Kidney (tissue), 14 donors: ENCODE measurements around the gene STAP2. TPM values are rescaled to one million over a fixed set of nuclear protein-coding genes. Genes with fewer than 3 reads are reported as not detected.
A peak's percentile ranks its signal among the peaks of the same experiment; 100 is the strongest.

Experiments used
- DNase-seq, 5 donors: peaks; one replicate each; pipeline ENCODE4 v3.0.0-alpha.2; 2013 to 2020
- FAIRE-seq: peaks from 2 replicates; lab custom pipeline; 2012; peaks lifted over from hg19 to GRCh38; lab: Jason Lieb, UNC
- H3K27ac ChIP-seq, 2 donors: one replicate each; pipeline ENCODE4 v1.7.0; 2013; ENCODE audit warnings: low read depth in 2 of 2, low read length in 2 of 2, inconsistent platforms in 1 of 2
- H3K27me3 ChIP-seq: one replicate; pipeline ENCODE4 v1.7.1; 2013; ENCODE audit warnings: low read length, inconsistent platforms; ENCODE audit not compliant: control insufficient read depth, insufficient read depth
- H3K36me3 ChIP-seq, 3 donors: one replicate each; pipeline versions ENCODE4 v1.7.0 to v1.7.1; 2013; ENCODE audit warnings: low read length in 3 of 3, control low read depth in 1 of 3, inconsistent platforms in 1 of 3; ENCODE audit not compliant: insufficient read depth in 3 of 3, control insufficient read depth in 2 of 3
- H3K4me1 ChIP-seq, 3 donors: one replicate each; pipeline versions ENCODE4 v1.7.0 to v1.7.1; 2013; ENCODE audit warnings: low read length in 3 of 3, inconsistent platforms in 1 of 3, low read depth in 1 of 3; ENCODE audit not compliant: control insufficient read depth in 2 of 3, insufficient read depth in 2 of 3
- H3K4me3 ChIP-seq, 3 donors: one replicate each; pipeline versions ENCODE4 v1.7.0 to v1.8.1; 2013; ENCODE audit warnings: low read length in 3 of 3, control low read depth in 1 of 3, inconsistent platforms in 1 of 3
- H3K9ac ChIP-seq, 3 donors: one replicate each; pipeline versions ENCODE4 v1.7.0 to v1.7.1; 2013; ENCODE audit warnings: low read length in 3 of 3, control low read depth in 1 of 3, inconsistent platforms in 1 of 3
- H3K9me3 ChIP-seq, 3 donors: one replicate each; pipeline versions ENCODE4 v1.7.0 to v1.7.1; 2013; ENCODE audit warnings: low read length in 3 of 3, control low read depth in 1 of 3, inconsistent platforms in 1 of 3; ENCODE audit not compliant: control insufficient read depth in 2 of 3, insufficient read depth in 1 of 3
- intact Hi-C: fragments of 100-400 bp; cut with DNase I; formaldehyde crosslinking; loops from one replicate; pipeline ENCODE4 v1.11.1; 2022
- polyA plus RNA-seq: library from polyadenylated mRNA; stranded (reverse); fragments of 350-450 nt; fragmentation: Illumina TruSeq; extraction: RNeasy Lipid Tissue Mini Kit (QIAGEN cat#74804); gene quantifications from one replicate; pipeline ENCODE4 v1.2.3, GENCODE V29; 2014; ENCODE audit warnings: low read depth, low replicate concordance; ENCODE audit not compliant: insufficient read depth
- total RNA-seq: library from RNA; stranded (reverse); fragmentation: NEBNext Ultra II Directional; extraction: Animal tissue kit (Norgen Biotek cat#: 25700); gene quantifications from one replicate; pipeline ENCODE4 v1.2.1, GENCODE V29; 2021
- TF ChIP-seq, protein P1 (sequence below): IDR thresholded peaks from 3 replicates; pipeline ENCODE4 v1.5.1; 2012; ENCODE audit warnings: mild to moderate bottlenecking, moderate library complexity, borderline replicate concordance; ENCODE audit not compliant: insufficient read depth; ENCODE audit errors: extremely low read depth
- donor health status: control.
- donor health status: control.
- donor health status: control.
- donor health status: control.
- donor health status: control.
- donor health status: DM: yes; HTN: yes; CAD: no.
- donor health status: Normal renal cell carcinoma (clear cell type).

The STAP2 gene
- total and polyA plus RNA-seq, 2 donors from 2014 or later = 32.3 to 61.5 TPM

DNA sequence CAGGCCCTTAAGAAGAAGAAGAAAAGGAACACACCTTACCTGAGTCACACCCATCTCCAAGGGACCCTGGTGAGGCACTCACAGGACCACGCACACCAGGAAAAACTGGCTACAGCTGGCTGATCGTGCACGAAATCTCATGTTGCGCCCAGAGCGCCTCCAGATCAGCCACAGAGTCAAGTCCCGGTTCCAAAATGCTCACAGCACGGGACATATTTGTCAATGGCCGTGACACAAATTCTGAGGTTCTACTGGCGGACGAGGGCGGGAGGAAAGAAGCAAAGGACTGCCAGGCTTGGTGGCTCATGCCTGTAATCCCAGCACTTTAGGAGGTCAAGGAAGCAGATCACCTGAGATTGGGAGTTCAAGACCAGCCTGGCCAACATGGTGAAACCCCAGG, 40.3 kb upstream of the STAP2 start:
- Histone ChIP-seq H3K9me3 (no peaks in the 10 kb centered on the region), H3K36me3 (peaks cover 0 to 6% (median 2%) of the 10 kb centered on the region in 3 donors), H3K9ac (no peak overlapping the region), H3K27me3 (no peaks in the 10 kb centered on the region), H3K27ac (peak overlapping the region in 1 of 2 donors; percentile 54), H3K4me1 (peaks cover 0 to 56% (median 26%) of the 10 kb centered on the region in 3 donors), H3K4me3 (no peak overlapping the region)
- DNase-seq (no peak), FAIRE-seq (no peak)
- TF ChIP-seq, protein P1, sequence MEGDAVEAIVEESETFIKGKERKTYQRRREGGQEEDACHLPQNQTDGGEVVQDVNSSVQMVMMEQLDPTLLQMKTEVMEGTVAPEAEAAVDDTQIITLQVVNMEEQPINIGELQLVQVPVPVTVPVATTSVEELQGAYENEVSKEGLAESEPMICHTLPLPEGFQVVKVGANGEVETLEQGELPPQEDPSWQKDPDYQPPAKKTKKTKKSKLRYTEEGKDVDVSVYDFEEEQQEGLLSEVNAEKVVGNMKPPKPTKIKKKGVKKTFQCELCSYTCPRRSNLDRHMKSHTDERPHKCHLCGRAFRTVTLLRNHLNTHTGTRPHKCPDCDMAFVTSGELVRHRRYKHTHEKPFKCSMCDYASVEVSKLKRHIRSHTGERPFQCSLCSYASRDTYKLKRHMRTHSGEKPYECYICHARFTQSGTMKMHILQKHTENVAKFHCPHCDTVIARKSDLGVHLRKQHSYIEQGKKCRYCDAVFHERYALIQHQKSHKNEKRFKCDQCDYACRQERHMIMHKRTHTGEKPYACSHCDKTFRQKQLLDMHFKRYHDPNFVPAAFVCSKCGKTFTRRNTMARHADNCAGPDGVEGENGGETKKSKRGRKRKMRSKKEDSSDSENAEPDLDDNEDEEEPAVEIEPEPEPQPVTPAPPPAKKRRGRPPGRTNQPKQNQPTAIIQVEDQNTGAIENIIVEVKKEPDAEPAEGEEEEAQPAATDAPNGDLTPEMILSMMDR = no peak
- intact Hi-C loops = no loop called here

DNA sequence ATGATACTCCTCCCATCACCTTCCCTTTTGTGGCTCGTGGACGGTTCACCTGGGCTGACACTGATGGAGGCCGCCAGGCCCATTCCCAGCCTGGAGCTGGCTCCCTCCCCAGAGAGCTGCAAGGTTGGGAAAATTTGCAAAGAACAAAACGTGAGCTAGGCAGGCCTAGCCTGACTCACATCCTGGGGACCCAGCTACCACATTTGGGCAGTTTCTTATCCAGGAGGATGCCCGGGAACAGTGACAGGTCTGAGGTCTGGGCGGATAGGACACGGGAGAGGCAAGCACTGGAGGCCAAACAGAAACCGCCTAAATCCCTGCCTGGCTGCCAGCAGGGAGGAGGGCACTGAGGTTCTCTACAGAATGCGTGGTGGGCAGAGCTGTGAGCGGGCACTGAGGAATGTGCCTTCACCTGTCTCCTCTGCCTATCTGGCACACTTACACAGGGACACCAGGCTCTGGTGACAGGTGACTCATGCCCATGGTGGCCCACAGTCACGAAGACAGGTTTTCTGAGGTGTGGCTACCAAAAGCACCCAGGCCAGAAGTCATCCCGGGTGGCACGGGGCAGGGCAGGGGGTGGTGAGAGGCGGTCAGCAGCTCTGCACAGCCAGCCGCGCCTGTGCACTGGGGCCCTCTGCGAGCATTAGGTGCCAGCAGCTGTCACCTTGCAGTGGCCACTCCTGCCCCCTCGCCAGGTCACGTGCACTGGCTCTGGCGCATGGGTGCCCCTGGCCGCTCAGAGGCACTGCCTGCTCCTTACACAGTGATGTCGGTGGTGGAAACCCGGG, 38.6 kb upstream of the STAP2 start:
- TF ChIP-seq, protein P1 = no peak
- DNase-seq (peak in 2 of 5 donors; percentile 38 to 73), FAIRE-seq (no peak)
- H3K27ac ChIP-seq = peak overlapping the region in 1 of 2 donors; percentile 23
- H3K4me3 ChIP-seq = no peak overlapping the region
- no peaks in the 10 kb centered on the region for H3K27me3 ChIP-seq
- H3K9ac ChIP-seq = no peak overlapping the region
- H3K36me3 ChIP-seq = no peaks in the 10 kb centered on the region
- H3K4me1 ChIP-seq = peaks cover 0 to 66% (median 40%) of the 10 kb centered on the region in 3 donors
- intact Hi-C loops = no loop called here
- no peaks in the 10 kb centered on the region for H3K9me3 ChIP-seq

DNA sequence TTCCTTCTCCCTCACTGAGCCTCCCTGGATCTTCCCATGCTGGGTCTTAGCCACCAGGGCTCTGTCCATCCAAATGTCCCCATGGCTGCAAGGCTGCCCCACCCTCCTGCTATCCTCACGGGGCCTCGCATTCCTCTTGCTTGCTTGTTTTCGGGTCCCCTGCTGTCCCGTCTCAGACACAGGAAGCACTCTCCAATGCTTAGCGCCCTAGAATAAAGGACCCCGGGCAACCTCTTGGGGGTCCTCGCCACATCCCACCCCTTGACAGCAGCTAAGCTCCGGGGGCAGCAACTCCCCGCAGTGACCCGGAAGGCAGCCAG, 38.0 kb upstream of the STAP2 start:
- H3K27ac ChIP-seq = peak overlapping the region; percentile 32 to 64
- no peak overlapping the region for H3K4me3 ChIP-seq
- no peaks in the 10 kb centered on the region for H3K27me3 ChIP-seq
- TF ChIP-seq, protein P1 = no peak
- H3K9ac ChIP-seq = peak overlapping the region in 1 of 3 donors; percentile 26
- intact Hi-C loops = no loop called here
- DNase-seq (no peak), FAIRE-seq (no peak)
- no peaks in the 10 kb centered on the region for H3K9me3 ChIP-seq
- H3K4me1 ChIP-seq = peaks cover 0 to 68% (median 42%) of the 10 kb centered on the region in 3 donors
- H3K36me3 ChIP-seq = no peaks in the 10 kb centered on the region
